ENCODE data around the gene COL1A1. TPM values are rescaled to one million over a fixed set of nuclear protein-coding genes. Genes with fewer than 3 reads are reported as not detected.

Gene COL1A1
- total RNA-seq, 1 donor from 2014 or later = 171 TPM

DNA sequence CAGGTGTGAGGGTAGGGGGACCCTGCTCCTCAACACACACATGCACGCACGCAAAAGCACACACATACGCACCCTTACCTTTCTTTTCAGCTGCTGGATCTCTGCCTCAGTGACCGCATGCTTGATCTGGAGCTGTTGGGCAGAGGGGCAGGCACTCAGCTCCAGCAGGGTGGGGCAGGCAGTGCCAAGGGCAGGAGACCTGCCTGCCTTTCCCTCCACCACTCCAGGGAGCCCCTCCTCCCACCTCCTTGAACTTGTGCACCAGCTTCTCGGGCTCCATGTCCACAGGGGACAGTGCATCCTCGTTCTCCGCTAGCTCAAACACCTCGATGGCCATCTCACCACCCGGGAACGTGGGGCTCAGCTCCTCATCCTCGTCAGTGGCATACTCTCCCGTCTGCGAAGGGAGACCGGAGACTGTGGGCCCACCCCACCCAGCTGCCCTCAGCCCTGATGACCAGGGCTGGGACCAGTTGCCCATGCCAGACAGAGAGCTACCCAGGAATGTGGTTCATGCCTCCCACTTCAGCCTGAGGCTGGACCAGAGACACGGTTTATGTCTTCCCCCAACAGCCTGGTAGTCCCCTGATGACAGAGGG, 62.1 kb downstream of the COL1A1 start:
- Histone ChIP-seq H3K4me3 (no peak overlapping the region), H3K27me3 (no peaks in the 10 kb centered on the region), H3K36me3 (peaks cover 0 to 90% of the 10 kb centered on the region in 2 donors), H3K9me3 (no peaks in the 10 kb centered on the region), H3K27ac (no peak overlapping the region), H3K4me1 (peaks cover 38% of the 10 kb centered on the region)
- TF ChIP-seq, protein P1, sequence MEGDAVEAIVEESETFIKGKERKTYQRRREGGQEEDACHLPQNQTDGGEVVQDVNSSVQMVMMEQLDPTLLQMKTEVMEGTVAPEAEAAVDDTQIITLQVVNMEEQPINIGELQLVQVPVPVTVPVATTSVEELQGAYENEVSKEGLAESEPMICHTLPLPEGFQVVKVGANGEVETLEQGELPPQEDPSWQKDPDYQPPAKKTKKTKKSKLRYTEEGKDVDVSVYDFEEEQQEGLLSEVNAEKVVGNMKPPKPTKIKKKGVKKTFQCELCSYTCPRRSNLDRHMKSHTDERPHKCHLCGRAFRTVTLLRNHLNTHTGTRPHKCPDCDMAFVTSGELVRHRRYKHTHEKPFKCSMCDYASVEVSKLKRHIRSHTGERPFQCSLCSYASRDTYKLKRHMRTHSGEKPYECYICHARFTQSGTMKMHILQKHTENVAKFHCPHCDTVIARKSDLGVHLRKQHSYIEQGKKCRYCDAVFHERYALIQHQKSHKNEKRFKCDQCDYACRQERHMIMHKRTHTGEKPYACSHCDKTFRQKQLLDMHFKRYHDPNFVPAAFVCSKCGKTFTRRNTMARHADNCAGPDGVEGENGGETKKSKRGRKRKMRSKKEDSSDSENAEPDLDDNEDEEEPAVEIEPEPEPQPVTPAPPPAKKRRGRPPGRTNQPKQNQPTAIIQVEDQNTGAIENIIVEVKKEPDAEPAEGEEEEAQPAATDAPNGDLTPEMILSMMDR (IDR thresholded peaks at IDR 0.05) = no peak
- TF ChIP-seq POLR2AphosphoS5 (IDR thresholded peaks at IDR 0.05; ENCODE audit: insufficient read depth in 1 of 2, low read depth in 1 of 2) = no peak
- no peak for TF ChIP-seq POLR2A (IDR thresholded peaks at IDR 0.05)
- DNase-seq (ENCODE audit: extremely low spot score in 2 of 2) = no peak
- intact Hi-C loops (cut with DNase I) = no loop called here

DNA sequence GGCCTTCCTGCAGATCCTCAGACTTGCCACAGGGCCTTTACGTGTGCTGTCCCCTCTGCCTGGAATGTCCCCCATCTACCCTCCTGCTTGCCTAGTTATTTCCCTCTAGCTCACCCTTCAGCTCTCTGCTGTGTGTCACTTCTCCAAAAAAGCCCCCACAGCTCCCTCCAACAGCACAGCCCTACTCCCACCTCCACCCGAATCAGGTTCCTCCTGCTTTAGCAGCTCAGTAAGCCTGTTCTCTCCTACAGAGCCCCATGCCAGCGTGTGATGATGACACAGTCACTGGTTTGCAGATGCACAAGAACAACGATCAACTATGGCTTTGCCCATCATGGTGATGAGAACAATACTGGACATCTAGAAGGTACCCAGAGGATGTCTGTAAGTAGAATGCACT, 64.4 kb downstream of the COL1A1 start:
- Histone ChIP-seq H3K36me3 (peaks cover 0 to 68% of the 10 kb centered on the region in 2 donors), H3K4me1 (peaks cover 33% of the 10 kb centered on the region), H3K27ac (no peak overlapping the region), H3K9me3 (no peaks in the 10 kb centered on the region), H3K27me3 (no peaks in the 10 kb centered on the region), H3K4me3 (no peak overlapping the region)
- TF ChIP-seq POLR2A (IDR thresholded peaks at IDR 0.05) (no peak), POLR2AphosphoS5 (IDR thresholded peaks at IDR 0.05; ENCODE audit: insufficient read depth in 1 of 2, low read depth in 1 of 2) (no peak)
- TF ChIP-seq, protein P1 (IDR thresholded peaks at IDR 0.05) = no peak
- intact Hi-C loops (cut with DNase I) = no loop called here
- no peak for DNase-seq (ENCODE audit: extremely low spot score in 2 of 2)

DNA sequence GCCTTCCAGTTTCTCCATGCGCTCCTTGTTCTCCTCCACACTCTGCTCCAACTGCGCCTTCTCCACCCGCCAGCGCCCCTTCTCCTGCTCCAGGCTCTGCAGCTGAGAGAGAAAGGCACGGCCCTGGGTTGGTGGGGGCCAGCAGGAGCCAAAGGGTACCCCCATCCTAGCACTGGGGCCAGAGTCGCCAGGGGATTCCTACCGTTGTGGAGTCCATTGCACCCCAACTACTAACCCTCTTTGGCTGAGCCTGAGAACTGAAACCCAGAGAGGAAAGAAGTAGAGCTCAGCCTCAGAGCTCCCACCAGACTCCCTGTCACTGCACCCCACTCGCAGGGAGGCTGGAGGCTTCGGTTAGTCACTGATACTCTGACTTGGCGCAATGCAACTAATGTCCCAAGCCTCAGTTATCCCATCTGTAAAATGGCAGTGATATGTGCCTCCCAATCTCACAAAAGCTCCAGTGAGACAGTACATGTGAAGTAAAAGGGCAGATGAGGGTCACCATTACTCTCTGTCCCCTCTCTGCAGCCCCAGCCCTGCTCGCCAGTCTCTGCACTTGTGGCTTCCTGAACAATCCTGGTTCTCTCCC, 65.2 kb downstream of the COL1A1 start:
- no peaks in the 10 kb centered on the region for H3K27me3 ChIP-seq
- peaks cover 0 to 61% of the 10 kb centered on the region in 2 donors for H3K36me3 ChIP-seq
- peaks cover 29% of the 10 kb centered on the region for H3K4me1 ChIP-seq
- no peak overlapping the region for H3K27ac ChIP-seq
- DNase-seq (ENCODE audit: extremely low spot score in 2 of 2) = no peak
- no peak for TF ChIP-seq POLR2A (IDR thresholded peaks at IDR 0.05)
- TF ChIP-seq, protein P1 (IDR thresholded peaks at IDR 0.05) = no peak
- no peak for TF ChIP-seq POLR2AphosphoS5 (IDR thresholded peaks at IDR 0.05; ENCODE audit: insufficient read depth in 1 of 2, low read depth in 1 of 2)
- intact Hi-C loops (cut with DNase I) = no loop called here
- no peak overlapping the region for H3K4me3 ChIP-seq
- H3K9me3 ChIP-seq = no peaks in the 10 kb centered on the region

DNA sequence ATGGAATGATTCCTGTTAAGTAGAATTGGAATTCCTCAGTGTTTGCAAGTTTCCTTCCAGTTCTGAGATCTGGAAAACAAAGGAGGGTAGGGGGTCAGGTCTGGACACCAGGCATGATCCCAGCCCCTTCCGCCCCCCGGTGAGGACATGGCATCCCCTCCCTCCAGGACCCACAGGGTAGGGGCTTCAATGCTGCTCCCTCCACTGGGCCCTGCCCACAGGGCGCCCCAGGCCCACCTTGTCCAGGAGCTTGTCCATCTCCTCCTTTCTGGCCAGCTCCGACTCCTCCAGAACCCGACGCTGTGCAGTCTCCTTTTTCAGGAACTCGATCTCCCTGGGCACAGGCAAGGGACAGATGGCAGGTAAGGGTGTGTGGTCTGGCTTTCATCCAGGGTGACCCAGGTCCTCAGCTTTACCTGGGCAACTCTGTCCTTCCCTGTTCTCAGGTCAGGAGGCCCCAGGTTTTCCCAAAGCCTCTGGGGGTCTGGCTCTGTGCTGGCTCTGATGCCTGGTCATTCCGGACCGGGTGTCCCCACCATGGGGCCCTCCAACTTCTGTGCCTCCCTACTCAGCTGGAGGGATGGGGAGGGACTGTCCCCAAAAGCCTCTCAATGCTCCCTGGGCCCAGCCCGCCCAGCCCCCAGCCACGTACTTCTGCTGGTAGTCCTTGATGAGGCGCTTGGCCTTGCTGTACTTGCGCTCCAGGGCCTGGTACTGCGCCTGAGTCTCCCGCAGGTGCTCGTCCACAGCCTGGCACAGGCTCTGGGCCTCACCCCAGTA, 65.9 kb downstream of the COL1A1 start:
- Histone ChIP-seq H3K4me1 (peaks cover 24% of the 10 kb centered on the region), H3K9me3 (no peaks in the 10 kb centered on the region), H3K36me3 (peaks cover 0 to 54% of the 10 kb centered on the region in 2 donors), H3K4me3 (no peak overlapping the region), H3K27ac (no peak overlapping the region), H3K27me3 (no peaks in the 10 kb centered on the region)
- TF ChIP-seq, protein P1 (IDR thresholded peaks at IDR 0.05) = no peak
- TF ChIP-seq POLR2A (IDR thresholded peaks at IDR 0.05) = no peak
- DNase-seq (ENCODE audit: extremely low spot score in 2 of 2) = no peak
- intact Hi-C loops (cut with DNase I) = no loop called here
